Activated T-helper 2 cell treated with anti-CD3 and anti-CD28 coated beads, Interferon-gamma antibody, Interleukin-2, Interleukin-4, amounts not matched to agents 10 μg/mL and 5 μg/mL and 100 μg/mL, durations not matched to agents 14 hours and 24 hours and 36 hours (primary cell): Measurements from ENCODE around the gene PTBP3. TPM values are rescaled to one million over a fixed set of nuclear protein-coding genes. Genes with fewer than 3 reads are reported as not detected.

ENCODE experiments used
- DNase-seq: peaks from one replicate; pipeline ENCODE4 v3.0.0; 2021; ENCODE audit warnings: low spot score
- H3K27ac Mint-ChIP-seq: one replicate; pipeline ENCODE4 v1.8.0; 2021; ENCODE audit warnings: mixed read lengths
- H3K27me3 Mint-ChIP-seq: one replicate; pipeline ENCODE4 v1.8.0; 2021; ENCODE audit warnings: low read depth, mixed read lengths
- H3K36me3 Mint-ChIP-seq: one replicate; pipeline ENCODE4 v1.8.0; 2021; ENCODE audit warnings: low read depth, mixed read lengths
- H3K4me1 Mint-ChIP-seq: one replicate; pipeline ENCODE4 v1.8.0; 2021; ENCODE audit warnings: low read depth, mixed read lengths
- H3K4me3 Mint-ChIP-seq: one replicate; pipeline ENCODE4 v1.8.0; 2021; ENCODE audit warnings: low read depth, mild to moderate bottlenecking, moderate library complexity, mixed read lengths
- H3K9me3 Mint-ChIP-seq: one replicate; pipeline ENCODE4 v1.8.0; 2021; ENCODE audit warnings: mixed read lengths
- intact Hi-C: fragments of 100-400 bp; cut with micrococcal nuclease; formaldehyde crosslinking; loops from one replicate; pipeline ENCODE4 v1.15.1; 2023
- total RNA-seq: library from RNA; stranded (reverse); gene quantifications from 2 replicates; pipeline ENCODE4 v1.2.3, GENCODE V29; 2022

Gene PTBP3
- total RNA-seq, 1 donor from 2014 or later: 108 TPM

GRCh38 chr9:112242147-112242804, 91.1 kb downstream of the PTBP3 start:
- Mint-ChIP-seq H3K4me3 (no peak overlapping the region), H3K36me3 (peaks cover 38% of the 10 kb centered on the region), H3K27ac (no peak overlapping the region), H3K9me3 (no peaks in the 10 kb centered on the region), H3K4me1 (peaks cover 6% of the 10 kb centered on the region), H3K27me3 (no peaks in the 10 kb centered on the region)
- DNase-seq: no peak
- intact Hi-C loops: no loop called here

DNA sequence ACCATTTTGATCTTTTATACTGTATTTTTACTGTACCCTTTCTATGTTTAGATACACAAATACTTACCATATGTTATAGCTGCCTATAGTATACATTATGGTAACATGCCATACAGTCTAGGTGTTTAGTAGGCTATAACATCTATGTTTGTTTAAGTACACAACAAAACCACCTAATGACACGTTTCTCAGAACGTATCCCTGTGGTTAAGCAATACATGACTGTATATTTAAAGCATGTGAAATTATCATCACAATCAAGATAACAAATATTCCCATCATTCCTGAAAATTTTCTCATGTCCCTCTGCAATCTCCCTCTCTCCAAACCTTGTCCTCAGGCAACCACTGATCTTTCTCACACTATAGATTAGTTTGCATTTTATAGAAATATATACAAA, 91.9 kb downstream of the PTBP3 start:
- Mint-ChIP-seq H3K36me3 (peaks cover 32% of the 10 kb centered on the region), H3K9me3 (no peaks in the 10 kb centered on the region), H3K27ac (no peak overlapping the region), H3K27me3 (no peaks in the 10 kb centered on the region), H3K4me3 (no peak overlapping the region), H3K4me1 (peaks cover 6% of the 10 kb centered on the region)
- DNase-seq: no peak
- intact Hi-C loops: no loop called here

DNA sequence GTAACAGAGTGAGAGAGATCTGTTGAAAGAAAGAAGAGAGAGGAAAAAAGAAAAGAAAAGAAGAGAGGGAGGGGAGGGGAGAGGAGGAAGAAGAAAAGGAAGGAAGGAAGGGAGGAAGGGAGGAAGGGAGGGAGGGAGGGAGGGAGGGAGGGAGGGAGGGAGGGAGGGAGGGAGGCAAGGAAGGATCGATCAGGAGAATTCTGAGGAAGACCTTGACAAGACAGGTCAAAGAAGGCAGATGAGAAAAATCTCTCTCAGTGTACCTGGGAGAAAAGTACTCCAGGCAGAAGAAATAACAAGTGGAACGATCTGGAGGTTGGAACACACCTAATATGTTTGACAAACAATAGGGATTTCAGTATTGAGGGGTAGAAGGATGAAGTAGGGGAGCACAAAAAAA, 93.7 kb downstream of the PTBP3 start:
- peaks cover 24% of the 10 kb centered on the region for H3K36me3 Mint-ChIP-seq
- no peak overlapping the region for H3K4me3 Mint-ChIP-seq
- no peak for DNase-seq
- no peak overlapping the region for H3K27ac Mint-ChIP-seq
- H3K27me3 Mint-ChIP-seq: no peaks in the 10 kb centered on the region
- no peaks in the 10 kb centered on the region for H3K9me3 Mint-ChIP-seq
- intact Hi-C loops: no loop called here
- H3K4me1 Mint-ChIP-seq: peaks cover 6% of the 10 kb centered on the region

DNA sequence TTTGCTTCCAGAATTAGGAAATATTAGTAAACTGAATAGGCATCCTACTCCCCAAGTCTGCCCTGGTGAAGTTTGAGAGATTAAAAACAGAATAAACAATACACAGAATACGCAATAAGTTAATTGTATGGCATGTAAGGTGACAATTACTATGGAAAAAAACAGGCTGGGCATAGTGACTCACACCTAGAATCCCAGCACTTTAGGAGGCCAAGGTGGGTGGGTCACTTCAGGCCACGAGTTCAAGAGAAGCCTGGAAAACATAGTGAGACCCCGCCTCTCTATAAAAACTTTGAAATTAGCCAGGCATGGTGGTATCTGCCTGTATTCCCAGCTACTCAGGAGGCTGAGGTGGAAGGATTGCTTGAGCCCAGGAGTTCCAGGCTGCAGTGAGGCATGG, 94.1 kb downstream of the PTBP3 start:
- Mint-ChIP-seq H3K36me3 (peaks cover 25% of the 10 kb centered on the region), H3K9me3 (no peaks in the 10 kb centered on the region), H3K4me3 (no peak overlapping the region), H3K27ac (no peak overlapping the region), H3K4me1 (peaks cover 6% of the 10 kb centered on the region), H3K27me3 (no peaks in the 10 kb centered on the region)
- intact Hi-C loops: no loop called here
- DNase-seq: no peak

DNA sequence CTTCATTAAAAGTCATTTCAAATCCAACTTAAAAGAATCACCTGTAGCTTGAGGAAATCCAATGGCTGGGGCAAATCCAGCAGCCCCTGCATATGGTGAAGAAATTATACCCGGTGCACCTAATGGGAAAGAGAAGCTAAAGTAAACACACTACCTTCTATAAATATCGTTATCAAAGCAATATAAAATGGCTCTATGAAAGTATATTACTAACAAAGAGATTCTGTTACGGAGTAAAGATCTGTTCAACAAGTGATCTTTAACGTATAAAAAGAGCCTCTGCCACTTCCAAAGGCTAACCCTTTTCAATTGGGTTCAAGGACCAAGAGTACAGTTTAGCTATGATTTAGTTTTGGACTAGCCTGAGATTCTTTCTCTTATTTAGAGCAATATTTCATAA, 98.6 kb downstream of the PTBP3 start:
- no peaks in the 10 kb centered on the region for H3K27me3 Mint-ChIP-seq
- no peak overlapping the region for H3K4me3 Mint-ChIP-seq
- H3K9me3 Mint-ChIP-seq: no peaks in the 10 kb centered on the region
- H3K4me1 Mint-ChIP-seq: peaks cover 4% of the 10 kb centered on the region
- DNase-seq: no peak
- intact Hi-C loops: no loop called here
- no peak overlapping the region for H3K27ac Mint-ChIP-seq
- peaks cover 40% of the 10 kb centered on the region for H3K36me3 Mint-ChIP-seq

GRCh38 chr9:112233769-112234168, 99.7 kb downstream of the PTBP3 start:
- Mint-ChIP-seq H3K9me3 (no peaks in the 10 kb centered on the region), H3K4me1 (peaks cover 4% of the 10 kb centered on the region), H3K27me3 (no peaks in the 10 kb centered on the region), H3K4me3 (no peak overlapping the region), H3K27ac (no peak overlapping the region), H3K36me3 (peaks cover 41% of the 10 kb centered on the region)
- no peak for DNase-seq
- intact Hi-C loops: no loop called here

- Mint-ChIP-seq H3K36me3 (peaks cover 41% of the 10 kb centered on the region), H3K4me3 (no peak overlapping the region), H3K4me1 (peaks cover 4% of the 10 kb centered on the region), H3K9me3 (no peaks in the 10 kb centered on the region), H3K27ac (no peak overlapping the region), H3K27me3 (no peaks in the 10 kb centered on the region)
- no peak for DNase-seq
- intact Hi-C loops: no loop called here
Observed at GRCh38 chr9:112232233-112232632, 101.2 kb downstream of the PTBP3 start.

- H3K27me3 Mint-ChIP-seq: no peaks in the 10 kb centered on the region
- DNase-seq: no peak
- no peak overlapping the region for H3K27ac Mint-ChIP-seq
- no peak overlapping the region for H3K4me3 Mint-ChIP-seq
- no peaks in the 10 kb centered on the region for H3K9me3 Mint-ChIP-seq
- H3K36me3 Mint-ChIP-seq: peaks cover 73% of the 10 kb centered on the region
- intact Hi-C loops: no loop called here
- H3K4me1 Mint-ChIP-seq: peaks cover 22% of the 10 kb centered on the region
Observed at GRCh38 chr9:112226091-112226490, 107.3 kb downstream of the PTBP3 start.

- Mint-ChIP-seq H3K36me3 (peaks cover 72% of the 10 kb centered on the region), H3K9me3 (no peaks in the 10 kb centered on the region)
- DNase-seq: no peak
Observed at GRCh38 chr9:112224401-112225289, 108.8 kb downstream of the PTBP3 start.

GRCh38 chr9:112218908-112219307, 114.5 kb downstream of the PTBP3 start:
- Mint-ChIP-seq H3K27ac (peak overlapping the region; percentile 80), H3K4me3 (no peak overlapping the region), H3K4me1 (peaks cover 35% of the 10 kb centered on the region), H3K36me3 (peaks cover 58% of the 10 kb centered on the region), H3K9me3 (no peaks in the 10 kb centered on the region), H3K27me3 (no peaks in the 10 kb centered on the region)
- intact Hi-C loops: loop anchor here (1.0 to 5.0 kb wide), 7 partner anchors 30 to 187 kb away; partner anchors contain the start of gene PTBP3
- DNase-seq: peak; percentile 13

More at GRCh38 chr9:112224401-112225289, 108.8 kb downstream of the PTBP3 start:
- Mint-ChIP-seq H3K27me3 (no peaks in the 10 kb centered on the region), H3K27ac (no peak overlapping the region), H3K4me3 (no peak overlapping the region), H3K4me1 (peaks cover 25% of the 10 kb centered on the region)
- intact Hi-C loops: no loop called here

DNA sequence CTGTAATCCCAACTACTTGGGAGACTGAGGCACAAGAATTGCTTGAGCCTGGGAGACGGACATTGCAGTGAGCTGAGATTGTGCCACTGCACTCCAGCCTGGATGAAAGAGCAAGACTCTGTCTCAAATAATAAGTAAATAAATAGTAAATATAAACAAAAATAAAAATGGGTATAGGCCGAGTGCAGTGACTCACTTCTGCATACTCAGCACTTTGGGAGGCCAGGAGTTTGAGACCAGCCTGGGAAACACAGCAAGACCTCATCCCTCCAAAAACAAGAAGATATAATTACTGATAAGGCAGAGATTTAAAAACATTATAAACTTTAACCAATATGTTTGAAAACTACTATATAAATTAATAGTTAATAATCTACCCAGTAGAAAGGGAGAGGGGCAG, 120.5 kb downstream of the PTBP3 start:
- Mint-ChIP-seq H3K4me3 (no peak overlapping the region), H3K36me3 (peaks cover 70% of the 10 kb centered on the region), H3K27me3 (no peaks in the 10 kb centered on the region), H3K4me1 (peaks cover 3% of the 10 kb centered on the region), H3K27ac (no peak overlapping the region), H3K9me3 (peaks cover 15% of the 10 kb centered on the region)
- intact Hi-C loops: no loop called here
- DNase-seq: no peak

DNA sequence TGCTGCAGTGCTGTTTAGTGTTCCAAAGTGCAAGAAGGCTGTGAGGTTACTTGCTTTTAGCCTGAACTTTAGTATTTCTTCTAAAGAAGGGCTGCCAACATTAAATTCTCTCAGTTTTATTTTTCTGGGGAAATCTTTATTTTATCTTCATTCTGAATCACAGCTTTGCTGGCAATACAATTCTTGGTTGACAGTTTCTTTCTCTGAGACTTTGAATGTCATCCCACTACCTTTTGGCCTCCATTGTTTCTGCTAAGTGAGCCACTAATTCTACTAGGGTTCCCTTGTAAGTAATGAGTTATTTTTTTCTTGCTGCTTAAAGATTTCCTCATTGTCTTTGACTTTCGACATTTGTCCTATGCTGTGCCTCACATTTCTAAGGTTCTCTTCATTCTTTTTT, 126.0 kb downstream of the PTBP3 start:
- intact Hi-C loops: no loop called here
- Mint-ChIP-seq H3K4me3 (no peak overlapping the region), H3K27me3 (no peaks in the 10 kb centered on the region), H3K9me3 (peaks cover 27% of the 10 kb centered on the region), H3K4me1 (no peaks in the 10 kb centered on the region), H3K36me3 (peaks cover 88% of the 10 kb centered on the region), H3K27ac (no peak overlapping the region)
- DNase-seq: no peak

DNA sequence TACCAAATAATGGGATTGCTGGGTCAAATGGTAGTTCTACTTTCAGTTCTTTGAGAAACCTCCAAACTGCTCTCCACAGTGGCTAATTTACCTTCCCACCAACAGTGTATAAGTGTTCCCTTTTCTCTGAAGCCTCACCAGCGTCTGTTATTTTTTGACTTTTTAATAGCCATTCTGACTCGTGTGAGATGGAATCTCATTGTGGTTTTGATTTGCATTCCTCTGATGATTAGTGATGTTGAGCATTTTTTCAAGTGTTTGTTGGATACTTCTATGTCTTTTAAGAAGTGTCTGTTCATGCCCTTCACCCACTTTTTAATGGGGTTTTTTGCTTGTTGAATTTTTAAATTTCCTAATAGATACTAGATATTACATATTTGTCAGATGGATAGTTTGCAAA, 129.9 kb downstream of the PTBP3 start:
- Mint-ChIP-seq H3K27me3 (no peaks in the 10 kb centered on the region), H3K4me1 (peaks cover 3% of the 10 kb centered on the region), H3K9me3 (peaks cover 22% of the 10 kb centered on the region), H3K36me3 (peaks cover 57% of the 10 kb centered on the region), H3K4me3 (no peak overlapping the region), H3K27ac (no peak overlapping the region)
- intact Hi-C loops: no loop called here
- DNase-seq: no peak
